GM18520 (cell line): ENCODE results near the gene UBAC2.
A peak's percentile ranks its signal among the peaks of the same experiment; 100 is the strongest.

Experiments
- ATAC-seq: cut with Tn5 transposase; IDR thresholded peaks from one replicate; pipeline ENCODE4 v1.9.1; 2021; ENCODE audit not compliant: unreplicated experiment

UBAC2 gene

DNA sequence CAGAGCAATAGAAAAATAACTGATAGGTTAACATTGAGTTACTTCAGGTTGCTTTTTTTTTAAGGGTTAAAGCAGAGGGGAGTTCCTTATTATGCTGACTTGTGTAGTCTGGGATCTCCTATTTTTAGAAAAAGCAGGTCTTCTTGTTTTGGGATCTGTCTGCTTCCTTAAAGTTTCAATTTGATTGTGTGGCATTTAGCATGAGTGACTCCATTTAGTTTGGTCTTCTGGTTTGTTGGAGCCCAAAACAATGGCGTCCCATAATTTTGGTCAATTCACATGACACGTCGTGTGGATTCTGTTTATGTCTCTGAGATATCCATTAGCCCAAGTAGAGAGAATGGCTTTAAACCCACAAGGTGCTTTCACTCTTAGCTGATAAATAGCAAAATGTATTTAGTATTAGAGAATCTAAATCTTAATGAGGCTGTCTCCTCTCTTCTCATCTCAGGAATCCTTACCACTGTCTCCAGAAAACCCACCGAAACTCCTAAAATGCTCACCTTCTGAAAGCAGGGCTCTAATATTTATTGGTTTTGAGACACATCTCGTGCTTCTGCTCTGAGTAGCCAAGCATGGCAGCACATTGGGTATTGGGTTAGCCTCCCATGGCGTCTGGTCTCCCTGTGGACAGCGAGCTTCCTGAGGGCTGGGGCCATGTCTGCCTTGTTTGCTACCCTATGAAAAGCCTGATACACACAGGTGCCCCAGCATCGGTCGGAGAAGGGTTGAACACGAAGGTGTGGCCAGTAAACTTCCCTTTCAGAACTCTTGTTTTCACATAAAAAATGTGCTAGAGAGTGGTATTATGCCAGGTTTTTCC, 173.7 kb downstream of the UBAC2 start:
- ATAC-seq: no peak

DNA sequence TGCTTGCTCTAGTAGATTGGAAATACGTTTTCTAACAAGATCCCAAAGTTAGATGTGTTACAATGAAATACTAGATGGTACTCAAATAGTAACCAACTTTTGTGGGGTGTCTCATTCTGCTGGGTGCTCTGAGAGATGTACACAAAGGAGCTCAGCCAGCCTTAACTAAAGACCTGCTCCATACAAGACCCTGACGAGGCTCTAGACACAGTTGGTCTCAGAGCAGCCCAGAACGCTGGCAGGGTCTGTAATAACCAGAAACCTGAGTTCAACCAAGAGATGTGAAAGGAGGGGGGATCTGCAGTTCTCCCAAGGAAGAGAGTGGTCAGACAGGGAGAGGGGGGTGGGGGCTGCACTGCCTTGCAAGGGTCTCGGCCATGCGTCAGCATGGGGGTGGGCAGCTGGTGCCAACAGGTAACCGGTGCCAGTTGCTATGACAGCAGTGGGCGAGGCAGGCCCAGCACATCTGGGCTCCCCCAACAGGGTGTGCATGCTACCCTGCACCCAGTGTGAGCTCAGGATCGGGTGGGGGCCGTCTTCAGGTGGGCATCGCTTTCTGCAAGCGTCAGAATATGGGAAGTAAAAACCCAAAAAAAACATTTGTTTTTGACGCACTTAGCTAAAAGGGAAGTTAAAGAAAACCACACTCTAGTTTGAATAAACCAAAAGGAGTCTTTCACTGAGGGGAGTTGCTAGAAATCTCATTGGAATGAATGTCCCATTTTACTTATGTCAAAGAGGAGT, 174.5 kb downstream of the UBAC2 start:
- no peak for ATAC-seq

DNA sequence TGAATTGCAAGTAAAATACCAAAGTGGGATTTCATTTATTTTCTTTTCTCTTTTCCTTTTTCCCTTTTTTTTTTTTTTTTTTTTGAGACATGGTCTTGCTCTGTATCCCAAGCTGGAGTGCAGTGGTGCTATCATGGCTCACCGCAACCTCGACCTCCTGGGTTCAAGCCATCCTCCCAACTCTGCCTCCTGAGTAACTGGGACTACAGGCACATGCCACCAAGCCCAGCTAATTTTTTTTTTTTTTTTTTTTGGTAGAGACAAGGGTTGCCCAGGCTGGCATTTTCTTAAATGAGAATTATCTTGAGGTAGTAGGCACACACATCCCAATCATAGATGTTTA, 175.1 kb downstream of the UBAC2 start:
- no peak for ATAC-seq

DNA sequence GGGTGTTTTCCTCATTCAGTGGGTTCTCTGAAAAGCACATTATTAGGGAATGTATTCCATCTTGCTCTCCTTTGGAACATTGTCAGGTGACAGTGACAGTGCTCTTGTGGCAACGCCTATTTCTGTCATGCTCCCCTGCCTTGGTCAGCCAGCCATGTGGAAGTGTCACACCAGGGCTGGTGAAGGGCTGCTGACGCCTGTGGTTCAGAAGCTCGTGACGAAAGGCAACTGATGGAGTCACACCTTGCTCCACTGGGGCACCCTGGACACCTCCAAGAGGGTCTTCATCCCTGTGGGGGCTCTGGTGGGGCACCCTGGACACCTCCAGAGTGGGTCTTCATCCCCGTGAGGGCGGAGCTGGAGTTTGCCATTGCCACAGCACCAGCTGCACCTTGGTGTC, 175.5 kb downstream of the UBAC2 start:
- peak; percentile 34 for ATAC-seq

DNA sequence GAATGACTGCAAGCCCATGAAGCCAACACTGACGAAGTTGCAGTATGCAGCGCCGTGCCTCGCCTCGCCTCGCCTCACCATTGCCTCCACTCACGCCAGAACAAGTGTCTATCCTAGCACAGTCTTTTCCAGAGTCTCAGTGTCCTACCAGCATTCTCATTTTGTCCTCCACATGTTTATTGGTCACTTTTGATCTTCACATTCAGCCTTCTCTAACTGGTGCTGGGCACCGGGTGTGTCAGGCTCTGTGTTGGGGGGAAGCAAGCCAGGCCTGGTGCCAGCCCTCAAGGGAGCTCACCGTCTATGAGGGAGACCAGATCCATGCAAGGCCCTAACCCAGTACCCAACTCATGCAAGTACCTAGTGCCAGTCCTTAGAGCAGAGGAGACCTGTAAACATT, 176.3 kb downstream of the UBAC2 start:
- no peak for ATAC-seq

DNA sequence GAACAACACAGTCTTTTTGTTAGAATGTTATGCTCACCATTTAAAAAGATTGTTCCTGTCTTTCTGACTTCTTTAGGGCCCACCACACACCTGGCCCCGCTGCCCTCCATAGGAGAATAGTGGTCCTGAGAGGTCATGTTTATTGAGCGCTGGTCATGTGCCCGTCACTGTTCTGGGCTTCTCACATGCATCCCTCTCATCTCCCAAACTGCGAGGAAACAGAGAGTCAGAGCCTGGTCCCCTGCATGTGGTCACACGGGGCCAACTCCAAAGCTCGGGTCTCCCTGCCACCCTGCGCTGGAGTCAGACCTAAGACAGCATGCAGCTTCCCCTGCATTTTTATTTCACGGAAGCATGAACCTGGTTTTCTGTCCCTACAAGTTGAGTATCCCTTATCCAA, 177.0 kb downstream of the UBAC2 start:
- ATAC-seq: no peak

DNA sequence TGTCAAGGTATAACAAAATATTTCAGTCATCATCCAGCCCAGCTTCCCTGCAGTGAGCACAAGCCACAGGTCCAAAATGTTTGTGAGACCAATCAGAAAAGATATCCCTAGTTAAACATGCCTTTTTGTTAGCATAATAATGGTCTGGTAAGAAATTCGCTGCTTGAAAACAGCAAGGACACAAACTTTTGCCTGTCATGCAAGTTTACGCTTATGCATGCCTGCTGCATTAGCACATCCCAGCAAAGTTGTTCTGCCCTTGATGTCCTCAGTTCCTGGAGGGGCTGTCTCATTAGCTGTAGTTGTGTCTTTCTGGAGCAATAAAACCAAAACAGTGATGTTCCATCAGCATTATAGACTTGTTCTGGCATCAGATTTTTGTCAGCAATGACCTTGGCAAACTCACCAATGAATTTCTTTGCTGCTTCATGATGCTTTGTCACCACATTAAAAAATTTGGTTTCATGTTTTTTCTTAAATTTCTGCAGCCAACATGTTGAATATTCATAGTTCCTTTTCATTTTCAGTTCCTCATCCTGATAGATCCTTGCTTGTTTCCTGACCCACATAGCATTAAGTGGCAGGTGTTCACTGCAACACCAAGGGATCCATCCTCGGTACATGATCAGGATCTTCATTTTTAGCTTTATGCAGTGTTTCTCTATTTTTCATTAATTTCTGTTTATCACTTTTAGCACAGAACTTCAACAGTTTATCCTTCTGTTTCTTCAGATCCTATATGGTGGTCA, 178.5 kb downstream of the UBAC2 start:
- ATAC-seq: no peak

DNA sequence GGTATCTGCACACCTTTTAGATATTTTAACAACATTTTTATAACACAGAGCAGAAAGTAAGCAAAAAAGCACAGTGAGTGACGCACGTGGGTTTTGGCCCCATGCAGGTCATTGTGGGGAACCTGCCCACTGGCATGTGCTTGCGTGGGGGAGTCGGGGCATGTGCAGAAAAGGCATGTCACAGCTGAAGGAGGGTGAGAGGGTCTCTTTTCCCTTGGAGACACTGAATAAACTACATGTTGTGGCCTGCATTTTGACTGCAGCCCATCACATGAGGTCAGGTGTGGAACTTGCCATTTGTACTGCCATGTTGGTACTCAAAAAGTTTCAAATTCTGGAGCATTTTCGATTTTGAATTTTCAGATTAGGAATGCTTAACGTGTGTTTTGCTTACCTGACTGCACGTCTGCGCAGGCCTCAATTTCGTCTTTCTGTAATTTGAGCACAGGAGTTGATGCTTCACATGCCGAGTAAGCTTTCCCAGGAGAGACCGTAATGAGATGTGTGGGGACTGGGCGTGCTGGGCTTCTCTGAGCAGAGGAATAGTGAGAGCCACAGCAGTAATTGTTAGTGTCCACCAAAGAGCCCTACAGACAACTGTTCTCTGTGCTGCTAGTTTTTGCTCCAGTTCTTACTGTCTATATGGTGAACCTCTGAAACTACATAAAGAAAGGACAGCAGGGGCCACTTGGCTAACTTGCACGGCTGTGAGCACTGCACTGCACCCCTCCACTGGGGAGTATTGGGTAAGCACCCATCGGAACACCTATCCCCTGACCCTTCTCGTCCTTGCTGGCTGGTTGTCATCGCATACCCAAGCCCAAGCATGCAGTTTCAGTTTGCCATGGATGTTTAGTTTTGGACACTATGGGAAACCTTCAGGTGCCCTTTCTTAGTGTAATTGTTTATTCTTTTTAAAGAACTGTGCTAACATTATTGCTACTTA, 179.5 kb downstream of the UBAC2 start:
- ATAC-seq: no peak

DNA sequence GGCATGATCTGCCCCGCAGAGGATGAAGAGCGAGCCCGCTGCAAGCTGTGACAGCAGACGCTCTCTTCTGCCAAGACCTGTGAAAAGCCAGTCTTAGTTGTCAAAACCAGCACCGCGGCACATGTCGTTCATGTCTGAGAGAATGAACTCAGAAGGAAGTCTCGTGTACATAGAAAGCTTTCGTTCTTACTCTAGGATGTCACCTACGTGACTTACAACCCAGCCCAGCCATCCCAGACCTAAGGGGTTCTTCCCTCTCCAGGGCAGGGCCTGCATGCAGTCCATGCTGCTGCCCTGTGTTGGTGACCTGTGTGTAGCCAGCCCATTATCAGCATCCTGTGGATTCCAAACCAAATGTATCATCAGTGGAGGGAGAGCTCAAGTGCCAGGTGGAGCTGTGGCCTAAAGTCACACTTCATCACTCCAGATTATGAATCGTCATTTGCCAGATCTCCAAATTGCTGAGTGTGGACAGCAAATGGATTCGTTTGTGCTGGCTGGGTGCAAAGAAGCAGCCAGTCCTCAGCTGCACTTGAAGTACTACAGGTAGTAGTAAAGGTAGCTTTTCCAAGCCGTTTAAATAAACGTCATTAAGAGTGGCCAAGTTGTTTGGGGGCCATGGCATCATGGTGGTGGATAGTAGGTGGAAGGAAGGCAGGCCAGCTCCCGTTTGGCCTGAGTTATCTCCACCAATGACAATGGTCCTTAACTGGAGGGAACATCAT, 180.4 kb downstream of the UBAC2 start:
- peak; percentile 89 for ATAC-seq

DNA sequence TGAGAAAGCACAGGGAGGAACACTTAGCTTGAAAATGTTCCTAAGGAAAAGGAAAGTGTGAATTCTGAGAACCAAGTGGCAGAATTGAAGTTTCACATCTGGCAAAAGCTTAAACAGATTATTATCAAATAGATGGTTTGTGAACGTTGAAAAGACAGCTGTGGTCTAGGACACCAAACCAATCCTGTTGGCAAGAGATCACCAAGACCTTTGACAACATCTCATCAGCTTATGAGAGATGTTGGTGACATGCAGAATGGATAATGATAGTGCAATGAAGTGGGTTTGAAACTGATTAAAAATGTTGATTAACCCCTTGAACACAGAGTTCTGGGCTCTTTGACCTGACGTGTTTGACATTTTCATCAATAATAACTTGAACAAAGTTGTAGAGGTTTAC, 181.1 kb downstream of the UBAC2 start:
- no peak for ATAC-seq

DNA sequence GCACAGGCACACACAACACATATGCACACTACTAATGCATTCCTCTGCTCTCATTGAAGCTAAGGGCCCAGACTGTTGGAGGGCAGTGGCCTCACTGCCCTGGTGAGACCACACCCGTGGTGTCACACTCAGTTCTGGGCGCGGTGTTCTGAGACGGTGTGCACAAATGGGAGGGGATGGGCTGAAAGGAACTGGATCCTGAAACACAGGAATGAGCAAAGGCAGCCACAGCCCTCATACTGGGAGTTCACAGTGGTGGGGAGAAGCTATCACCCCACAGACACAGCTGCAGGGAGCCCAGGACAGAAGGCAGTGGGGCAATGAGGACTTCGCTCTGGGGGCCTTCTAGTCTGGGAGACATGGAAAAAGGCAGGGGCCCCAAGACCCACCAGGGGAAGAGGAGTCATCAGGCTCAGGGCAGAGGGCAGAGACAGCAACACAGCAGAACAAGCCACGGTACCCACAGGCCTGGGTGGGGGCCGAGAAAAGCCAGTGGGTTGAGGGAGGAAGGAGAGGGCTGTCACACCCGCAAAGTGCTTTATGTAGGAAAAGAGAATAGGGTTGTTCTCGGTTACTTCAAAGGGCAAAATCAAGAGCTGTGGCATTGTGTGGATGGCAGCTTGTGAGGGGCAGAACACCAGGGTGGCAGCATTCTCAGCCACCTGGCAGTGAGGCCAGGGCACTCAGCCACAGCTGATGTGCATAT, 181.9 kb downstream of the UBAC2 start:
- ATAC-seq: no peak

DNA sequence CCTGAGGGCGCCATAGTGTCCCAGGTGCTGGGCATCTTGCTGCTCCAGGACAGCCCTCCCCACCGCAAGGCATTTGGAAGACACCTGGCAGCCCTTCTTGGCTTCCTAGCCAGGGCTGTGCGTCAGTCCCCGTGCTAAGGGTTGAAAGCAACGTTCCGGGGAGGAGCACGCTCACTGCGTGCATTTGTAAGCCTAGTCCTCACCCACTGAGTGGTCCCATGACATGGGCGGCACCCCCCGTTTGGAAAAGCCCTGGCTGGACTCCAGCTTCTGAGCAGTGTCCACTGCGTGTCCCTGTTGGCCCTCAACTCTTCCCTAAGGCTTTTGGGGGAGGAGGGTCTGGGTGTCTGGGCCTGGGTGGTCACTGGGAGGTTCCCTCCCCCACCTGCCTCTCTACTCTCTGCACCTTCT, 182.9 kb downstream of the UBAC2 start:
- ATAC-seq: no peak

DNA sequence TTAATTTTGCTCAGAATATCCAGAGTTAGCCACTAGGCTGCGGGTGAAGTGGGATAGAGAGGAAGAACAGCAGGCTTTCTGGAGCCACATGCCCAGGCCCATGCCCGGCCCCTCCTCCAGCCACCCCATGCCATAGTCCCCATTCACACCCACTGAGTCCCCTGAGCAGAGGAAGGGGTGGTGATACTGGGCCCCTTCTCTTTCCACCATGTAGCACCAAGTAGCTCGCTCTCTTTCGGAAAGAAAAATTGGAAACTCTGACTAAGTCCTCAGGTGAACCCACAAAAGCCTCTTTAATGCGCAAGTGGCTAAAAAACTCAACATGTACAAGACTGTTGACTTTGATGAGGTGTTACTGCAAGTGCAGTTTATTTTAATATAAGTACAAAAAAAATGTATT, 183.3 kb downstream of the UBAC2 start:
- ATAC-seq: no peak

DNA sequence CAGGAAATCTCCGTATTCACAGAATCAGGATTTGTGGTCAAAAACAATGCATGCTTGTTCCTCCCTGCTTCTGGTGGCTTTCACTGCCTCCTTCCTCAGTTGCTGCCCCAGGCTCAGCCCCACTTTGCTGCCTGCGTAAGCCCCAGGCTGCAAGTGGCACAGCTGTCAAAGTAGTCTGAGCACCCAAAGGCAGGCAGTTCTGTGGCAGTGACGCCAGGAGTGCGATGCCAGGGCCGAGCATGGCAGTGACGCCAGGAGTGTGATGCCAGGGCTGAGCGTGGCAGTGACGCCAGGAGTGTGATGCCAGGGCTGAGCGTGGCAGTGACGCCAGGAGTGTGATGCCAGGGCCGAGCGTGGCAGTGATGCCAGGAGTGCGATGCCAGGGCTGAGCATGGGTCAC, 183.8 kb downstream of the UBAC2 start:
- ATAC-seq: no peak

DNA sequence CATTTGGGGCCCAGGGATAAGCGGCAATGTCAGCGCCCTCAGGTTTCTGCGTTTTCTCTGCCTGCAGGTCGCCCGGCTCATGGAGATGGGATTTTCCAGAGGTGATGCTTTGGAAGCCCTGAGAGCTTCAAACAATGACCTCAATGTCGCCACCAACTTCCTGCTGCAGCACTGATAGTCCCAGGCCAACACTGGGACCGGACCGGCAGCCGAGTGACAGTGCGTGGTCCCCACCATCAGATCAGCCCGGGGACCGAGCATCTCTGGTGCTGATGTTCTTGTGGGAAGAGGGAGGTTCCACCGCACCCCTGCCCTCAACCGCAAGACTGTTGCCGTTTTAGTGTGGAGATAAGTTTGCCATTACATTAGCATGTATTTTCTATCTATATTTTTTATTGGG, 184.5 kb downstream of the UBAC2 start:
- no peak for ATAC-seq

DNA sequence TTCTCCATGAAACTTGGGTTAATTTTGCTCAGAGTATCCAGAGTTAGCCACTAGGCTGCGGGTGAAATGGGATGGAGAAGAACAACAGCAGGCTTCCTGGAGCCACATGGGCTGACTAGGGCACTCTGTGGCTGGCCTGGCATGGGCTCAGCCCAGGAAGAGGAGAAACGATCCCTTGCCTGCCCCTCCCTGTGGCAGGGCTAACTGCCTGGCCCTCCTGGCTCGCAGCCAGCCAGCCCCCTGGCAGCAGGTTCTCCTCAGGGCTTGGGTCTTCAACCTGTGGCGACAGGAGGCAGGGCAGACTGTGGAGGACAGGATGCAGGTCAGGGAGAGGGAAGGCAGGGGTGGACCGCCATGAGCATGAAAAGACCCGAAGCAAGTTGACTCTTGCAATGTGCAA, 185.3 kb downstream of the UBAC2 start:
- ATAC-seq: no peak

DNA sequence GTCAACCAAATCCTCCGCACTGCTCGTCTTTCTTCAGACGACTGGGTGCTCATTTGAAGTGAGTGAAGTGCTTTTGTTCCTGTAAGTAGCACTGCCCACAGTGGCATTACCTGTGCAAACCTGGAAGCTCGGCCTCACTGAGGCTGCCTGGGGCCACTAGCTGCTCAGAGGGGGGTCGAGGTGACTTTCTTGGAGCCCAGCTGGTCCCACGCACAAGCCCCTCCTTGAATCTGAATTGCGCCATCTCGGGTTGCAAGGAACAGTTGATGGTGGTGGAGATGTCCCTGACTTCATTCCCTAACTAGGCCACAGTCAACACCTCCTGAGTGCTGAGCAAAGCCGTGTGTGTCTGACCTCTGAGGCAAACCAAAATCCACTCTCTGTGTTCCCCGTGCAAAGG, 185.8 kb downstream of the UBAC2 start:
- ATAC-seq: no peak

DNA sequence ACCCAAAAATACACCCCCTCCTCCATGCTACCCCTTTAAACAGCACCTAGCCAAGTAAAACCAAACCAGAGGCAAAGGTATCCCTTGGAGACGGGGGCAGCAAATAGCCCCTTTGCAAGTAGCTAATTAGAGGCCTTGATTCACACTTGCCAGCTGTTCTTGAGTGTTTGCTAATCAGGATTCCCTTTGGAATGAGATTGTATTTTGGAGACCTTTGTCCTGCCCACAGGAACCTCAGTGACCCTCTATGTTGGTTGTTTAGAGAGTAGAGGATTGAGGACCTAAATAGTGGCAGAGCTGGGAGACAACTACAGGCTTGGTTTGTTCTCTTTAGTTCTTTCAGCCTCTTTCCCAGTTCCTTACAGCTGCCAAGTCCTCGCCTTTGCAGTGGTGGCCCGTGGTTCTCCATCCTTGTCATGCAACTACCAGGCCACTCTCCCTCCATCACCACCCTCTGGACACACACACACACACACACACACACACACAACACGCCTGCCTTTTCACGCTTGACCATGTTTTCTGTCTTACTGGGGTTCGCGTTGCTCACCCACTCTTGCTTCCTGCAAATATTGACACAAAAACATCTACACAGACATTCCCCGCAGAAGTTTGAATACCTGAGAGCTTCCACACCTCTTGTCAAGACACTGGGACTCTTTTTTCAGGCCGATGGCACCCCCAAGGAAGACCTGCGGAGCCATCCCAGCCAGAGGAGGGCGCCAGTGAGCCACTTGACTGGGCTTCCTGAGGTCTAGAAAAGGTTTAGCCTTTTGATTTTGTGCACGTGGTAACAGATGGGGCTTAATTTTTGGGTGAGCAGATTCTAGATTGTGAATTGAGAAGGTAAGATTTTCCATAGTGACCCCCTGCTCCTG, 186.5 kb downstream of the UBAC2 start:
- peak; percentile 45 for ATAC-seq
